PC-9 (cell line): ENCODE measurements around the gene HIVEP2. TPM values are rescaled to one million over a fixed set of nuclear protein-coding genes. Genes with fewer than 3 reads are reported as not detected.

Experiments
- BruUV-seq: library from RNA; stranded (reverse); fragments of 400-500 nt; replicated peaks from 2 replicates; lab custom pipeline; 2021; lab: Mats Ljungman, UMichigan
- CTCF ChIA-PET: fragments of 300-600 bp; sonication (Branson Sonifier 250); formaldehyde crosslinking; loops from one replicate; lab custom pipeline; 2022; ENCODE audit warnings: antibody characterized with exemption; lab: Charles Lee
- POLR2A ChIA-PET: fragments of 300-600 bp; sonication (Branson Sonifier 250); formaldehyde crosslinking; loops from one replicate; lab custom pipeline; 2022; ENCODE audit warnings: antibody characterized with exemption; ENCODE audit not compliant: unreplicated experiment; lab: Charles Lee
- DNase-seq, 2 experiments: peaks; one replicate each; pipeline versions ENCODE4 v3.0.0 to v3.0.0-alpha.2; 2015 to 2022; ENCODE audit warnings: mixed read lengths in 1 of 2
- H2AFZ ChIP-seq: fragments of 200-600 bp; sonication (generic); 2 replicates; pipeline ENCODE4 v1.8.1; 2017; ENCODE audit warnings: antibody characterized with exemption
- H3F3A ChIP-seq: fragments of 200-600 bp; sonication (generic); 2 replicates; pipeline ENCODE4 v1.8.1; 2017; ENCODE audit warnings: antibody characterized with exemption, mild to moderate bottlenecking, low read depth; ENCODE audit not compliant: insufficient read depth
- H3K27ac ChIP-seq: fragments of 200-600 bp; sonication (generic); 2 replicates; pipeline ENCODE4 v1.6.1; 2016; ENCODE audit warnings: mixed run types
- H3K27me3 ChIP-seq: fragments of 200-600 bp; sonication (generic); 2 replicates; pipeline ENCODE4 v1.6.1; 2016; ENCODE audit warnings: low read depth, mixed run types; ENCODE audit not compliant: insufficient read depth
- H3K36me3 ChIP-seq: fragments of 200-600 bp; sonication (generic); 2 replicates; pipeline ENCODE4 v1.6.1; 2016; ENCODE audit warnings: low read depth, mixed run types
- H3K4me1 ChIP-seq: fragments of 200-600 bp; sonication (generic); replicated peaks from 2 replicates; pipeline ENCODE4 v1.6.1; 2016; ENCODE audit warnings: mixed run types; ENCODE audit not compliant: insufficient read depth
- H3K4me2 ChIP-seq: fragments of 200-600 bp; sonication (generic); 2 replicates; pipeline ENCODE4 v1.6.1; 2017; ENCODE audit warnings: mixed run types
- H3K4me3 ChIP-seq: fragments of 200-600 bp; sonication (generic); 2 replicates; pipeline ENCODE4 v1.6.1; 2016; ENCODE audit warnings: mixed run types
- H3K79me2 ChIP-seq: fragments of 200-600 bp; sonication (generic); 2 replicates; pipeline ENCODE4 v1.6.1; 2017; ENCODE audit warnings: low read depth, mixed run types
- H3K9me2 ChIP-seq: fragments of 200-600 bp; sonication (generic); 2 replicates; pipeline ENCODE4 v1.8.1; 2017; ENCODE audit warnings: mild to moderate bottlenecking; ENCODE audit not compliant: insufficient read depth
- H3K9me3 ChIP-seq: fragments of 200-600 bp; sonication (generic); 2 replicates; pipeline ENCODE4 v1.8.1; 2016; ENCODE audit warnings: low read depth; ENCODE audit not compliant: insufficient read depth
- H4K20me1 ChIP-seq: fragments of 200-600 bp; sonication (generic); 2 replicates; pipeline ENCODE4 v1.8.1; 2017; ENCODE audit not compliant: insufficient read depth
- EZH2 ChIP-seq: fragments of 200-600 bp; sonication (generic); IDR thresholded peaks from 2 replicates; pipeline ENCODE4 v1.8.0; 2017; ENCODE audit warnings: antibody characterized with exemption, low read depth
- intact Hi-C: fragments of 100-400 bp; cut with micrococcal nuclease; formaldehyde crosslinking; loops from one replicate; pipeline ENCODE4 v1.10.0; 2022; ENCODE audit not compliant: unreplicated experiment
- total RNA-seq: library from RNA; stranded (reverse); gene quantifications from 2 replicates; pipeline ENCODE4 v1.2.3, GENCODE V29; 2021
- TF ChIP-seq, protein P1 (sequence below): fragments of 200-600 bp; sonication (generic); conservative IDR thresholded peaks from 2 replicates; pipeline ENCODE4 v1.6.1; 2017; ENCODE audit warnings: mixed run types, antibody characterized with exemption, mild to moderate bottlenecking, moderate library complexity

Gene HIVEP2
- total RNA-seq, 1 experiment from 2014 or later, result 10.3 TPM

DNA sequence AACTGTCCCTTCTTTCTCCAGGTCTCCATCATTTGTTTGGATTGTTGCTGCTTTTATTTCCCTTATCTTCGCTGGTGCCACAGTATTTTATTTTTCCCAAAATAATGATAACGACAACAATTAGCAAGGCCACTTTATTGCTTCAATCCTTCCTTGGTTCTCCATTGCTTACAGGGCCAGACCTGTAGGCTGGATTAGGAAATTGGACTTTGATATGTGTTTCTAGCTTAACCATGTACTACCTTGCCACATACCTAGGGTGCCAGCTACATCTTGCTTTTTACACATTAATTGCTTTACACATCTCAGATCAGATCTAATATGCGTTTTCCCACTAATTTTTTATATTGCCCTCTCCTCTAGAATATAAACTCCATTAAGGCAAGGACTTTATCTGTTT lies 195.4 kb downstream of the HIVEP2 start:
- intact Hi-C loops, result no loop called here
- CTCF ChIA-PET, result no interaction called here

GRCh38 chr6:142746524-142746923 lies 198.5 kb downstream of the HIVEP2 start:
- POLR2A ChIA-PET, result no interaction called here
- TF ChIP-seq EZH2, result no peak
- TF ChIP-seq, protein P1, sequence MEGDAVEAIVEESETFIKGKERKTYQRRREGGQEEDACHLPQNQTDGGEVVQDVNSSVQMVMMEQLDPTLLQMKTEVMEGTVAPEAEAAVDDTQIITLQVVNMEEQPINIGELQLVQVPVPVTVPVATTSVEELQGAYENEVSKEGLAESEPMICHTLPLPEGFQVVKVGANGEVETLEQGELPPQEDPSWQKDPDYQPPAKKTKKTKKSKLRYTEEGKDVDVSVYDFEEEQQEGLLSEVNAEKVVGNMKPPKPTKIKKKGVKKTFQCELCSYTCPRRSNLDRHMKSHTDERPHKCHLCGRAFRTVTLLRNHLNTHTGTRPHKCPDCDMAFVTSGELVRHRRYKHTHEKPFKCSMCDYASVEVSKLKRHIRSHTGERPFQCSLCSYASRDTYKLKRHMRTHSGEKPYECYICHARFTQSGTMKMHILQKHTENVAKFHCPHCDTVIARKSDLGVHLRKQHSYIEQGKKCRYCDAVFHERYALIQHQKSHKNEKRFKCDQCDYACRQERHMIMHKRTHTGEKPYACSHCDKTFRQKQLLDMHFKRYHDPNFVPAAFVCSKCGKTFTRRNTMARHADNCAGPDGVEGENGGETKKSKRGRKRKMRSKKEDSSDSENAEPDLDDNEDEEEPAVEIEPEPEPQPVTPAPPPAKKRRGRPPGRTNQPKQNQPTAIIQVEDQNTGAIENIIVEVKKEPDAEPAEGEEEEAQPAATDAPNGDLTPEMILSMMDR, result no peak
- Histone ChIP-seq H3K9me3 (no peaks in the 10 kb centered on the region), H3F3A (no peaks in the 10 kb centered on the region), H3K9me2 (no peaks in the 10 kb centered on the region), H3K4me2 (no peak overlapping the region), H3K27me3 (no peaks in the 10 kb centered on the region), H3K27ac (no peak overlapping the region), H2AFZ (no peak overlapping the region), H3K79me2 (no peaks in the 10 kb centered on the region), H3K4me1 (no peaks in the 10 kb centered on the region), H3K36me3 (no peaks in the 10 kb centered on the region), H3K4me3 (no peak overlapping the region), H4K20me1 (no peaks in the 10 kb centered on the region)
- no TSS peak for BruUV-seq
- DNase-seq, result no peak
- CTCF ChIA-PET, result no interaction called here
- intact Hi-C loops, result no loop called here

More for the DNA sequence above, 195.4 kb downstream of the HIVEP2 start:
- H3K4me2 ChIP-seq, result no peak overlapping the region
- no peaks in the 10 kb centered on the region for H3K27me3 ChIP-seq
- H3K4me3 ChIP-seq, result no peak overlapping the region
- DNase-seq, result no peak
- H3K9me2 ChIP-seq, result no peaks in the 10 kb centered on the region
- H3K27ac ChIP-seq, result no peak overlapping the region
- no TSS peak for BruUV-seq
- H3K4me1 ChIP-seq, result no peaks in the 10 kb centered on the region
- POLR2A ChIA-PET, result no interaction called here
- no peaks in the 10 kb centered on the region for H4K20me1 ChIP-seq
- H3F3A ChIP-seq, result no peaks in the 10 kb centered on the region
- no peak overlapping the region for H2AFZ ChIP-seq
- H3K79me2 ChIP-seq, result no peaks in the 10 kb centered on the region
- no peak for TF ChIP-seq EZH2
- TF ChIP-seq, protein P1, result no peak
- H3K36me3 ChIP-seq, result no peaks in the 10 kb centered on the region
- H3K9me3 ChIP-seq, result no peaks in the 10 kb centered on the region

DNA sequence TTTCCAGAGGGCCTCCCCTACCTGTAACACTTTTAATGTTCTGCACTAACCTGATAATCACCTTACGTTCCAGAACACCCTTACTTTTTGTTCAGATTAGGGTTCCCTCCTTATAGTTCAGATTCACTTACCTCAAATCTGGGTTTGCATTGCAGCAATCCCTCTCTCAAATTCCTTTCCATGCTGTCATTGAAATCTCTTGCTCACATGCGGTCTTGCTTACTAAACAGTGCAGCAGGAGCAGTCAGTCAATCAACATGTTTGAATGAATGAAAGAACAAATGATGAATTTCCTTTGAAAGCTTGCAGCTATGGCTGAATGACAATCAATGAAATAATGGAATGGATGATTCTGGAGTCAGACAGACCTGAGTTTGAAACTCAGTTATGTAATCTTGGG lies 200.1 kb downstream of the HIVEP2 start:
- Histone ChIP-seq H3K4me3 (no peak overlapping the region), H3K4me1 (no peaks in the 10 kb centered on the region), H3F3A (no peaks in the 10 kb centered on the region), H3K4me2 (no peak overlapping the region), H3K27me3 (no peaks in the 10 kb centered on the region), H3K27ac (no peak overlapping the region), H2AFZ (no peak overlapping the region), H3K36me3 (no peaks in the 10 kb centered on the region), H3K9me2 (no peaks in the 10 kb centered on the region), H3K79me2 (no peaks in the 10 kb centered on the region), H3K9me3 (no peaks in the 10 kb centered on the region), H4K20me1 (no peaks in the 10 kb centered on the region)
- intact Hi-C loops, result no loop called here
- no peak for TF ChIP-seq EZH2
- TF ChIP-seq, protein P1, result no peak
- ChIA-PET CTCF (no interaction called here), POLR2A (no interaction called here)
- no TSS peak for BruUV-seq
- DNase-seq, result peak in 1 of 2 experiments; percentile 49
